Calu3 (cell line): ENCODE measurements around the gene RNASE11. TPM values are rescaled to one million over a fixed set of nuclear protein-coding genes. Genes with fewer than 3 reads are reported as not detected.
"Not testable (repeated sequence)": the region's sequence is repeated elsewhere in the genome, so short reads cannot be mapped to it uniquely, and the experiment has no call there.

ENCODE experiments used
- BruUV-seq: library from RNA; stranded (reverse); fragments of 400-500 nt; replicated peaks from 2 replicates; lab custom pipeline; 2021; lab: Mats Ljungman, UMichigan
- CTCF ChIA-PET: fragments of 300-600 bp; sonication (Branson Sonifier 250); formaldehyde crosslinking; loops from one replicate; lab custom pipeline; 2022; ENCODE audit warnings: antibody characterized with exemption; lab: Charles Lee
- DNase-seq: peaks from one replicate; pipeline ENCODE4 v3.0.0; 2022
- H3K27ac Mint-ChIP-seq: one replicate; pipeline ENCODE4 v1.8.0; 2022; ENCODE audit warnings: mixed read lengths; ENCODE audit not compliant: unreplicated experiment
- H3K27me3 Mint-ChIP-seq: one replicate; pipeline ENCODE4 v1.8.0; 2022; ENCODE audit warnings: mixed read lengths; ENCODE audit not compliant: unreplicated experiment
- H3K36me3 Mint-ChIP-seq: one replicate; pipeline ENCODE4 v1.8.0; 2022; ENCODE audit warnings: mild to moderate bottlenecking, moderate library complexity, mixed read lengths; ENCODE audit not compliant: insufficient read depth, unreplicated experiment
- H3K4me1 Mint-ChIP-seq: one replicate; pipeline ENCODE4 v1.8.0; 2022; ENCODE audit warnings: mild to moderate bottlenecking, low read depth, mixed read lengths; ENCODE audit not compliant: unreplicated experiment
- H3K4me3 Mint-ChIP-seq: one replicate; pipeline ENCODE4 v1.8.0; 2022; ENCODE audit warnings: mild to moderate bottlenecking, low read depth, moderate library complexity, mixed read lengths; ENCODE audit not compliant: unreplicated experiment
- H3K9me3 Mint-ChIP-seq: one replicate; pipeline ENCODE4 v1.8.0; 2022; ENCODE audit warnings: low read depth, mixed read lengths; ENCODE audit not compliant: unreplicated experiment
- CTCF ChIP-seq: fragments of 200-600 bp; IDR thresholded peaks from one replicate; pipeline ENCODE4 v1.8.0; 2022; ENCODE audit warnings: antibody characterized with exemption; ENCODE audit not compliant: unreplicated experiment
- intact Hi-C: fragments of 100-400 bp; cut with micrococcal nuclease; formaldehyde crosslinking; loops from one replicate; pipeline ENCODE4 v1.10.0; 2022; ENCODE audit not compliant: unreplicated experiment
- total RNA-seq: library from RNA; stranded (reverse); gene quantifications from 2 replicates; pipeline ENCODE4 v1.2.3, GENCODE V29; 2022

The RNASE11 gene
- total RNA-seq, 1 experiment from 2014 or later = not detected

GRCh38 chr14:20583142-20583541 is 4.7 kb downstream of the RNASE11 start:
- Mint-ChIP-seq H3K36me3 (no peaks in the 10 kb centered on the region), H3K4me1 (no peaks in the 10 kb centered on the region), H3K4me3 (no peak overlapping the region), H3K27ac (no peak overlapping the region), H3K27me3 (peaks cover 46% of the 10 kb centered on the region), H3K9me3 (no peaks in the 10 kb centered on the region)
- TF ChIP-seq CTCF = no peak
- CTCF ChIA-PET = no interaction called here
- no peak for DNase-seq
- intact Hi-C loops = no loop called here
- BruUV-seq = no TSS peak

GRCh38 chr14:20580242-20580641 is 7.6 kb downstream of the RNASE11 start:
- CTCF ChIA-PET = no interaction called here
- H3K27ac Mint-ChIP-seq = no peak overlapping the region
- H3K9me3 Mint-ChIP-seq = no peaks in the 10 kb centered on the region
- H3K4me1 Mint-ChIP-seq = no peaks in the 10 kb centered on the region
- no peak for DNase-seq
- peaks cover 18% of the 10 kb centered on the region for H3K27me3 Mint-ChIP-seq
- BruUV-seq = no TSS peak
- H3K4me3 Mint-ChIP-seq = no peak overlapping the region
- no peaks in the 10 kb centered on the region for H3K36me3 Mint-ChIP-seq
- TF ChIP-seq CTCF = no peak
- intact Hi-C loops = no loop called here

GRCh38 chr14:20578784-20579502 is 8.9 kb downstream of the RNASE11 start:
- DNase-seq = no peak
- H3K27me3 Mint-ChIP-seq = peaks cover 17% of the 10 kb centered on the region
- no peak overlapping the region for H3K4me3 Mint-ChIP-seq
- CTCF ChIA-PET = no interaction called here
- TF ChIP-seq CTCF = no peak
- H3K36me3 Mint-ChIP-seq = no peaks in the 10 kb centered on the region
- intact Hi-C loops = no loop called here
- BruUV-seq = no TSS peak
- H3K9me3 Mint-ChIP-seq = no peaks in the 10 kb centered on the region
- H3K4me1 Mint-ChIP-seq = no peaks in the 10 kb centered on the region
- H3K27ac Mint-ChIP-seq = no peak overlapping the region

GRCh38 chr14:20578325-20578724 is 9.5 kb downstream of the RNASE11 start:
- H3K4me1 Mint-ChIP-seq = no peaks in the 10 kb centered on the region
- CTCF ChIA-PET = no interaction called here
- intact Hi-C loops = no loop called here
- no peak overlapping the region for H3K27ac Mint-ChIP-seq
- no peak for TF ChIP-seq CTCF
- H3K36me3 Mint-ChIP-seq = no peaks in the 10 kb centered on the region
- no TSS peak for BruUV-seq
- no peaks in the 10 kb centered on the region for H3K9me3 Mint-ChIP-seq
- DNase-seq = no peak
- peaks cover 13% of the 10 kb centered on the region for H3K27me3 Mint-ChIP-seq
- no peak overlapping the region for H3K4me3 Mint-ChIP-seq

GRCh38 chr14:20572382-20572990 is 15.3 kb downstream of the RNASE11 start:
- H3K27ac Mint-ChIP-seq, H3K4me1 Mint-ChIP-seq, DNase-seq, intact Hi-C loops, H3K36me3 Mint-ChIP-seq, CTCF ChIA-PET, H3K9me3 Mint-ChIP-seq, H3K4me3 Mint-ChIP-seq, BruUV-seq: not testable (repeated sequence)
- peaks cover 13% of the 10 kb centered on the region for H3K27me3 Mint-ChIP-seq

- not testable (repeated sequence) for H3K4me3 Mint-ChIP-seq, H3K27ac Mint-ChIP-seq
Observed at GRCh38 chr14:20570720-20571119, 17.1 kb downstream of the RNASE11 start.

GRCh38 chr14:20569865-20570264 is 17.9 kb downstream of the RNASE11 start:
- H3K27ac Mint-ChIP-seq, CTCF ChIA-PET, H3K9me3 Mint-ChIP-seq, H3K36me3 Mint-ChIP-seq, H3K4me3 Mint-ChIP-seq, H3K4me1 Mint-ChIP-seq, BruUV-seq, intact Hi-C loops, DNase-seq: not testable (repeated sequence)
- H3K27me3 Mint-ChIP-seq = peaks cover 23% of the 10 kb centered on the region

More at GRCh38 chr14:20570720-20571119, 17.1 kb downstream of the RNASE11 start:
- H3K9me3 Mint-ChIP-seq, H3K36me3 Mint-ChIP-seq, CTCF ChIA-PET, H3K4me1 Mint-ChIP-seq, BruUV-seq, DNase-seq, intact Hi-C loops: not testable (repeated sequence)
- H3K27me3 Mint-ChIP-seq = peaks cover 21% of the 10 kb centered on the region
